Measurements from ENCODE around the gene NPLOC4.

- TF ChIP-seq CTCF (IDR thresholded peaks at IDR 0.05) (no peak), EZH2 (IDR thresholded peaks at IDR 0.05) (no peak)
Measured at GRCh38 chr17:81509207-81509971, 127.5 kb downstream of the NPLOC4 start.

All from neural progenitor cell (in vitro differentiated cells).